Gastroesophageal sphincter (tissue), 4 donors: ENCODE data around the gene ZNHIT2. TPM values are rescaled to one million over a fixed set of nuclear protein-coding genes. Genes with fewer than 3 reads are reported as not detected.

Experiments
- ATAC-seq: fragments of 150-250 bp; one replicate; pipeline ENCODE4 v1.9.1; 2016; ENCODE audit warnings: mild to moderate bottlenecking, moderate library complexity
- H3K27ac ChIP-seq, 4 donors: fragments of 200-600 bp; sonication (generic) in 3 of 4; 1 replicate in 3 of 4; 2 replicates in 1 of 4; pipeline ENCODE4 v1.5.1; 2016 to 2019
- H3K27me3 ChIP-seq: fragments of 200-600 bp; sonication (generic); one replicate; pipeline ENCODE4 v1.5.1; 2019
- H3K36me3 ChIP-seq, 2 donors: fragments of 200-600 bp; sonication (generic); one replicate each; pipeline ENCODE4 v1.5.1; 2019; ENCODE audit warnings: control low read depth in 1 of 2
- H3K4me1 ChIP-seq, 3 donors: fragments of 200-600 bp; sonication (generic); 1 replicate in 2 of 3; 2 replicates in 1 of 3; pipeline ENCODE4 v1.5.1; 2016 to 2019; ENCODE audit warnings: control low read depth in 2 of 3
- H3K4me3 ChIP-seq, 2 donors: fragments of 200-600 bp; sonication (generic); one replicate each; pipeline ENCODE4 v1.5.1; 2019; ENCODE audit warnings: mild to moderate bottlenecking in 1 of 2, moderate library complexity in 1 of 2
- H3K9me3 ChIP-seq, 3 donors: fragments of 200-600 bp; sonication (generic); one replicate each; pipeline ENCODE4 v1.5.1; 2017 to 2019; ENCODE audit warnings: control low read depth in 2 of 3
- EP300 ChIP-seq: sonication (generic); formaldehyde crosslinking; IDR thresholded peaks from one replicate; pipeline ENCODE4 v1.6.1; 2017; ENCODE audit warnings: antibody characterized with exemption, mild to moderate bottlenecking
- POLR2A ChIP-seq, 2 donors: fragments of 450-650 bp; IDR thresholded peaks; one replicate each; pipeline ENCODE4 v1.6.1; 2017; ENCODE audit warnings: antibody characterized with exemption in 2 of 2, mild to moderate bottlenecking in 2 of 2, moderate library complexity in 1 of 2
- POLR2AphosphoS5 ChIP-seq: sonication (generic); formaldehyde crosslinking; IDR thresholded peaks from one replicate; pipeline ENCODE4 v1.6.1; 2017; ENCODE audit warnings: antibody characterized with exemption
- WGBS, 2 donors: methylation state at CpG; one replicate each; pipeline ENCODE4 v1.1.5; 2018; ENCODE audit warnings: low coverage in 1 of 2; 5-methylcytosine and 5-hydroxymethylcytosine counted together
- total RNA-seq, 4 donors: library from RNA; depleted of rRNA; stranded (reverse); fragments of >200 nt; gene quantifications; one replicate each; pipeline ENCODE4 v1.1.0, GENCODE V29; 2016
- TF ChIP-seq, protein P1 (sequence below), 4 experiments: fragments of 200-600 bp in 2 of 4; fragments of 450-650 bp in 2 of 4; sonication (generic) in 1 of 4; IDR thresholded peaks; one replicate each; pipeline ENCODE4 v1.5.1; 2017 to 2019; ENCODE audit warnings: antibody characterized with exemption in 4 of 4, mild to moderate bottlenecking in 2 of 4, moderate library complexity in 2 of 4

Gene ZNHIT2
- total RNA-seq, 4 donors from 2014 or later: 13.6 to 19.1 (median 15.4) TPM

DNA sequence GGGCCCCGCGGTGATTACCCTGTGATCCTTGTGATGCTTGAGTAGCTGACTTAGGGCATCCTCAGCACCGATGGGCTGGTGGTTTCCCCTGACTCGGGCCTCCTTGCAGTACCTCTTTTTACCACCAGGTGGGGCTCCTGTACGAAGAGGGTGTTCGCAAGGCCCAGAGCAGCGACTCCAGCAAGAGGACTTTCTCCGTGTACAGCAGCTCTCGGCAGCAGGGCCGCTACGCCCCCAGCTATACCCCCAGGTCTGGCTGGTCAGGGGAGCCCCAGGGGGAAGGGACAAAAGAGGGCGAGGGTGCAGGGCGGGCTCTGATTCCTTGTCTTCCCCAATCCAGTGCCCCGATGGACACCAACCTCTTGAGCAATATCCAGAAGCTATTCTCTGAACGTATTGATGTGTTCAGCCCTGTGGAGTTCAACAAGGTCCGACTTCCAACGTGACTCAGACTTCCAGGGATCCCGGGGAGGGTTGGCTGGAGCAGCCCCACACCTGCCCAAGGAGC, 7.1 kb downstream of the ZNHIT2 start:
- Histone ChIP-seq H3K4me3 (no peak overlapping the region), H3K36me3 (peaks cover 0 to 52% of the 10 kb centered on the region in 2 donors), H3K27me3 (no peaks in the 10 kb centered on the region), H3K27ac (peak overlapping the region in 3 of 4 donors; percentile 75 to 84 (median 81)), H3K9me3 (no peaks in the 10 kb centered on the region), H3K4me1 (peaks cover 4 to 47% (median 20%) of the 10 kb centered on the region in 3 donors)
- no peak for TF ChIP-seq POLR2AphosphoS5
- no peak for TF ChIP-seq POLR2A (IDR thresholded peaks at IDR 0.05)
- no peak for TF ChIP-seq EP300
- TF ChIP-seq, protein P1, sequence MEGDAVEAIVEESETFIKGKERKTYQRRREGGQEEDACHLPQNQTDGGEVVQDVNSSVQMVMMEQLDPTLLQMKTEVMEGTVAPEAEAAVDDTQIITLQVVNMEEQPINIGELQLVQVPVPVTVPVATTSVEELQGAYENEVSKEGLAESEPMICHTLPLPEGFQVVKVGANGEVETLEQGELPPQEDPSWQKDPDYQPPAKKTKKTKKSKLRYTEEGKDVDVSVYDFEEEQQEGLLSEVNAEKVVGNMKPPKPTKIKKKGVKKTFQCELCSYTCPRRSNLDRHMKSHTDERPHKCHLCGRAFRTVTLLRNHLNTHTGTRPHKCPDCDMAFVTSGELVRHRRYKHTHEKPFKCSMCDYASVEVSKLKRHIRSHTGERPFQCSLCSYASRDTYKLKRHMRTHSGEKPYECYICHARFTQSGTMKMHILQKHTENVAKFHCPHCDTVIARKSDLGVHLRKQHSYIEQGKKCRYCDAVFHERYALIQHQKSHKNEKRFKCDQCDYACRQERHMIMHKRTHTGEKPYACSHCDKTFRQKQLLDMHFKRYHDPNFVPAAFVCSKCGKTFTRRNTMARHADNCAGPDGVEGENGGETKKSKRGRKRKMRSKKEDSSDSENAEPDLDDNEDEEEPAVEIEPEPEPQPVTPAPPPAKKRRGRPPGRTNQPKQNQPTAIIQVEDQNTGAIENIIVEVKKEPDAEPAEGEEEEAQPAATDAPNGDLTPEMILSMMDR (IDR thresholded peaks at IDR 0.05): peak; percentile 98 to 100 (median 99)
- WGBS, 2 donors: 0 to 21% methylated on average over 3 to 6 of the region's 18 CpGs
- peak; percentile 30 for ATAC-seq

DNA sequence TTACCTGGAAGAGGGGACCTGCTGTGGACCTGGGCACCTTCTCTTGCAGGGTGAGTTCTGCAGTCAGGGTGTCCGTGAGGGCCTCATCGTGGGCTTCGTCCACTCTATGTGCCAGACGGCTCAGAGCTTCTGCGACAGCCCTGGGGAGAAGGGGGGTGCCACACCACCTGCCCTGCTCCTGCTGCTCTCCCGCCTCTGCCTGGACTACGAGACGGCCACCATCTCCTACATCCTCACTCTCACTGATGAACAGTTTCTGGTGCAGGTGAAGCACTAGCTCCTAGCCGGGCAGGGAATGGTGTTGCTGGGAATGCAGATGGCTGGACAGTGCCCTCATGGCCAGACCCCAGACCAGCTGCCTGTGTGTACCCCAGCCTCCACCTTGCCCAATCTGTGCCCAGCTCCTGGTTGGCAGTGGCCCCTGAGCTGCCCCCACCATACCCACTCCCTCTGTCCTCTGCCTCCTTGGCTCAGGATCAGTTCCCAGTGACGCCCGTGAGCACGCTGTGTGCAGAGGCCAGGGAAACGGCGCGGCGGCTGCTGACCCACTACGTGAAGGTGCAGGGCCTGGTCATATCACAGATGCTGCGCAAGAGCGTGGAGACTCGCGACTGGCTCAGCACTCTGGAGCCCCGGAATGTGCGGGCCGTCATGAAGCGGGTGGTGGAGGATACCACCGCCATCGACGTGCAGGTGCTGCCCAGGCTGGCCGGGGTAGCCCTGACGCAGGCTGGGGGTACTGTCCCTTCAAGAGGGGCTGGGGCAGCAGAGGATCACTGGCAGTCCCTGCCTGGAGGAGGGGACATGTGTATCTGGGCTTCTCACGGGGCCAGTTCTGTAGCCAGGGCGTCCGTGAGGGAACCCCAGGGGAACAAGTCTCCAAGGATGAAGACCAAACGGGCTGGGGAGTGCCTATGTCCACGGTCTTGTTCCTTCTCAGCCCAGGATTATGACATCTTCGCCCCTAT, 8.0 kb downstream of the ZNHIT2 start:
- ATAC-seq: no peak
- Histone ChIP-seq H3K27me3 (no peaks in the 10 kb centered on the region), H3K36me3 (peaks cover 0 to 50% of the 10 kb centered on the region in 2 donors), H3K4me1 (peaks cover 4 to 44% (median 20%) of the 10 kb centered on the region in 3 donors), H3K27ac (peak overlapping the region in 2 of 4 donors; percentile 75 to 81), H3K9me3 (no peaks in the 10 kb centered on the region), H3K4me3 (no peak overlapping the region)
- WGBS, 2 donors: 83 to 89% methylated on average over 7 to 8 of the region's 36 CpGs
- no peak for TF ChIP-seq EP300
- no peak for TF ChIP-seq POLR2A (IDR thresholded peaks at IDR 0.05)
- TF ChIP-seq, protein P1 (IDR thresholded peaks at IDR 0.05): no peak
- TF ChIP-seq POLR2AphosphoS5: no peak

DNA sequence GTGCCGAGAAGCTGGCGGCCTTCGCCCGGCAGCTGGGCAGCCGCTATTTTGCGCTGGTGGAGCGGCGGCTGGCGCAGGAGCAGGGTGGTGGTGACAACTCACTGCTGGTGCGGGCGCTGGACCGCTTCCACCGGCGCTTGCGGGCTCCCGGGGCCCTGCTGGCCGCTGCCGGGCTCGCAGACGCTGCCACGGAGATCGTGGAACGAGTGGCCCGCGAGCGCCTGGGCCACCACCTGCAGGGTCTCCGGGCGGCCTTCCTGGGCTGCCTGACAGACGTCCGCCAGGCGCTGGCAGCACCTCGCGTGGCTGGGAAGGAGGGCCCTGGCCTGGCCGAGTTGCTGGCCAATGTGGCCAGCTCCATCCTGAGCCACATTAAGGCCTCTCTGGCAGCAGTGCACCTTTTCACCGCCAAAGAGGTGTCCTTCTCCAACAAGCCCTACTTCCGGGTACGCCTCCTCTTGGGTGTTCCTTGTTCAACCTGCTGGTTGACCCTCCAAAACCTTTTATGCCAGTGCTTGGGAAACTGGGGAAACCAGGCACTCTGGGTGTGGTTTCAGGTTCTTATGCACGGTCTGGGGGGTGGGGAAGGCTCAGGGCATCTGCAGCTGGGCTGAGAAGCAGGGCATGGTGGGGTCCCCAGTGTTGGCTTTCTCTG, 8.9 kb downstream of the ZNHIT2 start:
- Histone ChIP-seq H3K4me3 (no peak overlapping the region), H3K36me3 (peaks cover 0 to 52% of the 10 kb centered on the region in 2 donors), H3K4me1 (peaks cover 4 to 47% (median 20%) of the 10 kb centered on the region in 3 donors), H3K27ac (no peak overlapping the region), H3K9me3 (no peaks in the 10 kb centered on the region), H3K27me3 (no peaks in the 10 kb centered on the region)
- WGBS, 2 donors: 90% methylated on average over 2 of the region's 38 CpGs; no CpG with 5 or more reads in 1 of the 2 donors
- TF ChIP-seq POLR2A (IDR thresholded peaks at IDR 0.05) (no peak), EP300 (no peak), POLR2AphosphoS5 (no peak)
- TF ChIP-seq, protein P1 (IDR thresholded peaks at IDR 0.05): no peak
- no peak for ATAC-seq

DNA sequence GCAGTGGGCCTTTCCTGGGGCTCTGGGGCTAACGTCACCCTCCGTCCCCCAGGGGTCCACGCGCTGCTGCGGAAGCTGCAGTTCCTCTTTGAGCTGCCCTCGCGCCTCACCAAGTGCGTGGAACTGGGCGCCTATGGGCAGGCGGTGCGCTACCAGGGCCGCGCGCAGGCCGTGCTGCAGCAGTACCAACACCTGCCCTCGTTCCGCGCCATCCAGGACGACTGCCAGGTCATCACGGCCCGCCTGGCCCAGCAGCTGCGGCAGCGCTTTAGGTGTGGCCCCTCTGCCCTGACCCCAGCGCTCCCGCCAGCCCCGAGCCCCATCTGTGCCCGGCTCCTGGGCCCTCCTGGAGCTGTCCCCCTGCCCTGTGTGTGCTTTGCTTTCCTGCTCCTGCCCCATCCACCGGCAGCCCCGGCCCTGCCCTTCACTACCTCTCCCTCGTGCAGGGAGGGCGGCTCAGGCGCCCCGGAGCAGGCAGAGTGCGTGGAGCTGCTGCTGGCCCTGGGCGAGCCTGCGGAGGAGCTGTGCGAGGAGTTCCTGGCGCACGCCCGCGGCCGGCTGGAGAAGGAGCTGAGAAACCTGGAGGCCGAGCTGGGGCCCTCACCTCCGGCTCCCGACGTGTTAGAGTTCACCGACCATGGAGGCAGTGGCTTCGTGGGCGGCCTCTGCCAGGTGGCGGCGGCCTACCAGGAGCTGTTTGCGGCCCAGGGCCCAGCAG, 9.6 kb downstream of the ZNHIT2 start:
- ATAC-seq: no peak
- no CpG with 5 or more reads among the region's 52 CpGs for WGBS, 2 donors
- Histone ChIP-seq H3K27ac (no peak overlapping the region), H3K9me3 (no peaks in the 10 kb centered on the region), H3K4me1 (peaks cover 2 to 42% (median 15%) of the 10 kb centered on the region in 3 donors), H3K4me3 (no peak overlapping the region), H3K36me3 (peaks cover 0 to 56% of the 10 kb centered on the region in 2 donors), H3K27me3 (no peaks in the 10 kb centered on the region)
- TF ChIP-seq EP300 (no peak), POLR2AphosphoS5 (no peak), POLR2A (IDR thresholded peaks at IDR 0.05) (no peak)
- TF ChIP-seq, protein P1 (IDR thresholded peaks at IDR 0.05): no peak
